HG03571 (cell line): Measurements from ENCODE around the gene PDZK1.
"Not testable (repeated sequence)": the region's sequence is repeated elsewhere in the genome, so short reads cannot be mapped to it uniquely, and the experiment has no call there.

Experiments used
- ATAC-seq: cut with Tn5 transposase; IDR thresholded peaks from one replicate; pipeline ENCODE4 v1.9.1; 2021; ENCODE audit not compliant: unreplicated experiment

Gene PDZK1

DNA sequence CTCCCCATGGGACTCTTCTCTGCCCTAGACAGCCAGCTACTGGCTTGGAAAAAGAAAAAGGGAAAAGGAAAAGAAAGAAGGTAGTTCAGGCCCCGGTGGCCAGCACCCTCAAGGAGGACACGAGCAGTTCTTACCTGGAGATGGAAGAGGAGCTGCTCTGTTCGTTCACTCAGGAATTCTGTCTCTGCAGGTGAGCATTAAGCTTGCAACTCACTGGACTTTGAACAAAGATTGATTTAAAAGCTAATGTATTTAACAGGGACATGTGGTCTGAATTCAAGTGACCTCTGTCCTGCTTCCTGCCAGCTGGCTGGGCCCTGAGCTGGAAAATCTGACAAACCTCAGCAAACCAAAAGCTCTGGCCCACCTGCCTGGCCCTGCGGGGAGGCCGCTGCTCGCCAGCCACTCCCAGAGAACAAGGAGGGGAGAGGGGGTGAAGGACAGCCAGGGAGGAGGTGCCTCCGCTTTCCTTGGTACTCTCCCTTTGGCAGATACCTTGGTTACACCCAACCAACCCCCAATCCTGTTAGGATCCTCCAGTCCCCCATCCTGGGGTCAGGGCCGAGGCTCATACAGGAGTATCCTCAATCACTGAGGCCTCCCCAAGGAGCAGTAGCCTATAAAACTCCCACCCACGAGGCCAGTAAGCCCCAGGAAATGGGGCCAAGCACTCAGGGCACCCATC, at the start of gene PDZK1:
TSS of gene PDZK1 (minus strand) at position 186 of the 685 bp plus-strand sequence. CDS start 19,347 bp downstream, outside the sequence.
- no peak for ATAC-seq

DNA sequence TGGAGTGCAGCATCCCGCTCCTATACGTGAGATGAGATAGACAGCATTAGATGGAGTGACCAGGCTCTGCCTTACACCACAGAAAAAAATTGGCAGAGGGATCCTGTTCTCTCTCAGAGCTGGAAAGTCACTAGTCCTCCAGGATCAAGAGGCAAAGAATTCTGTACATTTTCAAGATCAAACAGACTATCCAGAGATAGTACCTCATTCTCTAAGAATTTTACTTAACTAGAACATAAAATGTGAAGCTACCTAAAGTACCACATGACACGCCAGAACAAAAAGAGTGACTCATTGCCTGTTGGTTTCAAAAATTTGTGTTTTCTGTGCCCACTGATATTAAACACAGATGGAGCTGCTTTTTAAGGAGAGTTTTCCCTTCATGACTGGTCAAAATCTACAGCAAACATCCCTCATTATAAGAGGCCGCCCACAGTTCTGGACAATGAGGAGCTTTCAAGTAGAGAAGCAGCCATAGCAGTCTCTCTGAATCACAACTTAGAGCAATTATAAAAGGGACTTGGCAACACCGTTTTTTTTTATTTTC, 44.4 kb upstream of the PDZK1 start:
- ATAC-seq = no peak

DNA sequence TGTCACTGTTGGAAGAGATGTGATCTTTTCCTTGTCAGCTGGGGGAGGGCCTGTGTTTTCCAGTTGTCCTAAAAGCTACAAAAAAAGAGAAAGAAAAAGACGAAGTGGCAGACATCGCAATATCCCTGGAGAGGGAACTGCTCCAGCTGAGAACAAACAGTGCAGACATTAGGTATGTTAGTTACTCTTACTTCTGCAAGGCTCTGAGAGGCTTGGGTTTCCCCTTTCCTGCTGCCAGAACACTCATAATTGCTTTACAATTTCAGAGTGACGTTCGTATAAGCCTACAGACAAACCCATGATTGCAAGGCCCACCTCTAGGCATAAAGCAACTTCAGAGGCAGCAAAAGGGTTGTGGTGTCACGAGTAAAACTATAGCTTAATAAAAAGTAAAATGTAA, 43.3 kb upstream of the PDZK1 start:
- ATAC-seq = no peak

DNA sequence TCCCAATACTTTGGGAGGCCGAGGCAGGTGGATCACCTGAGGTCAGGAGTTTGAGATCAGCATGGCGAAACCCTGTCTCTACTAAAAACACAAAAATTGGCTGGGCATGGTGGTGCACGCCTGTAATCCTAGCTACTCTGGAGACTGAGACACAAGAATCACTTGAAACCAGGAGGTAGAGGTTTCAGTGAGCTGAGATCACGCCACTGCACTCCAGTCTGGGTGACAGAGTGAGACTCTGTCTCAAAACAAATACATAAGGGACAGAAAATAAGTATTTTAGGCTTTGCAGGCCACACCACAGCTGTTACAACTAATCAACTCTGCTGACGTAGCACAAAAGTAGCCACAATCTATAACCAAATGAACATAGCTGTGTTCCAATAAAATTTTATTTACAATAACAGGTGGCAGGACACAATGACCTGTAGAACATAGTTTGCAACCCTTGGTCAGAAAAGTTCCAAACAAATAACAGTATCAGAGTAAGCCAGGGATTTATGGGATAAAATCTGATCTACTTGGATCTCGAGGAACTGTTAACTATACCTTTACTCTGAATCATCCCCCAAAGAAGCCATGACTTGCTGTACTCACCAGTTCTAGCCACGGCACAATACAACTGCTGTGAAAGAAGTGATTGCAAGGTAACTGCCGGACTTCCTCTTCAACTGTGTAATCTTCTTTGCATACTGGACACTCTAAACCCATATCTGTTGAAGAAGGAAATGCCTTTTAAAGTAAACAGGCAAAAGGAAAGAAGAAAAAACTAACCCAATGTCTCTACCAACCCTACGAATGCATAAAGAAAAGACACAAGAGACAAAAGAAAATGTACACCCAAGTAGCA, 40.5 kb upstream of the PDZK1 start:
- no peak for ATAC-seq

DNA sequence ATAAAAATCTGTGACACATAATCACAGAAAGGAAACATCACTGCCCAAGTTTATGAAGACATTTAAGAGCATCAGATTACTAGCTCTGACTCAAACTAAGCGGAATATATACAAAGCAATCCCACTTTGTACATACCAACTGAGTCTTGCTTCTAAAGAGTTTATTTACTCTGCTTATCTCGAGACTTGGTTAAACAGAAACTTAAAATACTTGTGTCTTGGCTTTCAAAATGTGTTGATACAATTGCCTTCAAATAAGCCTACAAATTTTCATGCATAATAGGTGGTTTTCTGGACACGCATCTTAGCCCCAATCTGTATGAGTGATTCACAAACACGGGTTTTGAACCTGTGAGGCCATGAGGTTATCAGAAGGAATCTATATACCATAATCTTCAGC, 33.1 kb upstream of the PDZK1 start:
- no peak for ATAC-seq

DNA sequence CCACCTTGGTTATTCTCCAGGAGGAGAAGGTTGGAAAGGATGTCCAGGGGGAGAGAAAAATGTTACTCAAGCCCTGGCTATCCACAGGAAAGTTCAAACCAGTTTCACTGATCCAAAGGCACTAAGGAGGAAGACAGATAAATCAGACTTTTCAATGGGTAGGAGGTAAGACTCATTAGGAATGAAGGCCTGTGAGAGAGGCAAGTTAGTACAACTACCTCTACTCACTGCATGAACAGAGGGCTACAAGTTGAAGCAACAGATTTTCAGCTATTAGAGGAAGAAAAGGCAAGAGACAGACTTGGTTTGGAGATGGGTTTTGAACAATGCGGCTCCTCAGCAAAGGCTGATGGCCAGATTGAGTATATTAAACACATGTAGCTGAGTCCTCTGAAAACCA, 29.0 kb upstream of the PDZK1 start:
- no peak for ATAC-seq

DNA sequence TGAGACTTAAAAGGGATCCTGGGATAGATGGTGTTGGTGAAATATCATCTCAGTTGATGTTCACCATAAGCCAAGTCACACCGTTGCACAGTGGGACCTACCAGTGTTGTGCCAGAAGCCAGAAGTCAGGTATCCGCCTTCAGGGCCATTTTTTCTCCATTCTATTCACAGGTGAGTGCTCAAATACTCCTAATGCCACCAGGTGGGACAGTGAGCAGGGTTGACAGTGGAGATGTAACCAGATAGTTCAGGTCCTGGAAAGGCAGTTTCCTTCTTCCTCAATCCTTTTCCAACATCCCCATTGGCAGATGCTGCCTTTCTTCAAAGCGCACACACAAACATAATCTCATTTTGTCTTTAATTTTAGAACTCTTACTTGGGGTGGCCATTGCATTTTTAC, 23.7 kb upstream of the PDZK1 start:
- no peak for ATAC-seq

DNA sequence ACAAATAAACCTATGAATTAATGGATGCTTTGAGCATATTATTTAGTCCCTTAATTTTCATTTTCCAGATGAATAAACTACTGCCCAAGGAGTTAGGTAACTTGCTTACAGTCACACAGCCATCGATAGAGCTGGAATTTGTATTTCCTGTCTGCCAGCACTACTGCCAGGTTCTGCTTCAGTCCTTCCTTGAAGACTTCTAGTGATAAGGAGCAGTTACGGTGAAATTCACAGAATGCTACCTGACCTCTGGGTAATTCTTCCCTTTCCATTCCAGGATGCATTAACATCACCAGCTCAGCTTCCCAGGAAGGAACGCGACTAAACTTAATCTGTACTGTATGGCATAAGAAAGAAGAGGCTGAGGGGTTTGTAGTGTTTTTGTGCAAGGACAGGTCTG, 23.3 kb upstream of the PDZK1 start:
- no peak for ATAC-seq

DNA sequence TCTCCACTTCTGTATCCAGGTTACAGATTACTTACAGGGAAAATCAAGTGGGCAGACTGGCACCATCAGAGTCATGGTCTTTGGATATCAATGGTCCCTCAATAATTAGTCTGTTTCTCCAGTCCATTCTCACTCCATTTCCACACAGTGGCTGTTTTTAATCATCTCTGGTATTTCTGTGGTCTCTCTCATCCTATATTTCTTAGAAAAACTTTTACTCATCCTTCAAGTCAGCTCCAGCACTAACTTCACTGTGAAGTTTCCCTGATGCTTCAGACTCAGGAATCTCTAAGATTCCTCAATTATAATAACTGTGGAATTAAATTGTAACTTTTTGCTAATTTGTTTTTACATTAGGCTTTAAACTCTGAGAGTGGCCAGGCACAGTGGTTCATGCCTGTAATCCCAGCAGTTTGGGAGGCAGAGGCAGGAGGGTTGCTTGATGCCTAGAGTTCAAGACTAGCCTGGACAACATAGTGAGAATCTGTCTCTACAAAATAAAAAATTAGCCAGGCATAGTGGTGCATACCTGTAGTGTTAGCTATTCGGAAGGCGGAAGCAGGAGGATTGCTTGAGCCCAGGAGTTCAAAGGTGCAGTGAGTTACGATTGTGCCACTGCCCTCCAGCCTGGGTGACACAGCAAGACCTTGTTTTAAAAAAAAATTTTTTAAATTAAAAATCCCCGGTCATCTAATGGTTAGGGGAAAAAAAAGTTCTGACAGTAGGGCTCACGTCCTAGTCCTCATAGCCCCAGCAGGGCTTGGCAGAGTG, 22.7 kb upstream of the PDZK1 start:
- ATAC-seq = no peak

DNA sequence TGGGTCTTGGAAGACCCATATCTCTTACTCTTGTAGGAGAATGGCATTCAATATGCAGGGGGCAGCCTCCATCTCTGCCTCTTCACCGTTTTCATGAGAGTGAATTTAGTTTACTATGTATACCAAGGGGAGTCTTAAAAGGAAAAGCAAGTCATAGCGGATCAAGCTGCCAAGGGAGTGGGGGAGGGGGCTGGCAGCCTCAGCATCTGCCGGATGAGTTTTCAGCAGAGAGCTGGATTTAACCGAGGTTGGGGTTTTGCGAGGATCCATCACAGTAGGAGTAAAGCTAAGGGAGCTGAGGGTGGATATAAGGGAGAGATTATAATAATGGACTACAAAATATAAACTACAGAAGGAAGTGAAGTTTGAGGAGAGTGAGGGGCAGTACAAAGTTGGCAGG, 22.0 kb upstream of the PDZK1 start:
- no peak for ATAC-seq

DNA sequence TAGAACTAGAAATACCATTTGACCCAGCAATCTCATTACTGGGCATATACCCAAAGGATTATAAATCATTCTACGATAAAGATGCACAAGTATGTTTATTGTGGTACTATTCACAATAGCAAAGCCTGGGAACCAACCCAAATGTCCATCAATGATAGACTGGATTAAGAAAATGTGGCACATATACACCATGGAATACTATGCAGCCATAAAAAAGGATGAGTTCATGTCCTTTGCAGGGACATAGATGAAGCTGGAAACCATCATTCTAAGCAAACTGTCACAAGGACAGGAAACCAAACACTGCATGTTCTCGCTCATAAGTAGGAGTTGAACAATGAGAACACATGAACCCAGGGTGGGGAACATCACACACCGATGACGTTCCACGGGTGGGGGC, 19.0 kb upstream of the PDZK1 start:
- ATAC-seq = not testable (repeated sequence)

DNA sequence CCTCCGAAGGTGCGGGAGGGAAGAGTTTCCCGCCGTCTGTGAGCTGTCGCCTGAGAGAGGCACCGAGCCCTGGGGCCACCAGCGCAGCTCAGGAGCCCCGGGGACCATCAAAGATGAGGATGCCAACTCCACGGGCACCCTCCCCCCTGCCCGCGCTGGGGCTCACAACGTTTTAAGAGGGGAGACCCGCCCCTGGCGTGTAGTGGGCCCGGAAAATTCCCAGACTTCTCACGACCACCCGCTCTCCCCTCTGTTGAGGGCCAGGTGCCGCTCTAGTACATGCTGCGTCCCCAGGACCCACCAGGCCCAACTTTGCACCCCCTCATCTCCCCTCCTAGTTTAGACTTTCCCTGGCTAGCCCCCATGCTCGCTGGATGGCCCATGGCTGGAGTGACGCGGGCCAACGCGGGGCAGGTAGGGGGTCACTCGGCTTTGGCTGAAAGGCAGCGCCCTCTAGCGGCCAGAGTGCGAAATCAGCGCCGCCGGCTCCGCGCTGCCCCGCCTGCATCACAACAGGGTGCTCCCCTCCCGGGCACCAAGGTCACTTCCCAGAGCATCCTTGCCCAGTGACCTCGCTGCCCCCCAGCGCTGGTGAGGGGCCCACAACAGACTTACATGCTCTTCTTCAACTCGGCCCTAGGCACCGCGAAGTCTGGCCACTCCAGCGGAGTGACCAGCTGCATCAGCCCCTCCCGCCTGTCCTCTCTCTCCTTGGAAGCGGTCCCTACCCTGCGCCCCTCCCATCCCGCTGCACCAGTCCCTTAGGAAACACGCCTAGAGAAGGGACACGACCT, 13.9 kb upstream of the PDZK1 start:
- no peak for ATAC-seq

DNA sequence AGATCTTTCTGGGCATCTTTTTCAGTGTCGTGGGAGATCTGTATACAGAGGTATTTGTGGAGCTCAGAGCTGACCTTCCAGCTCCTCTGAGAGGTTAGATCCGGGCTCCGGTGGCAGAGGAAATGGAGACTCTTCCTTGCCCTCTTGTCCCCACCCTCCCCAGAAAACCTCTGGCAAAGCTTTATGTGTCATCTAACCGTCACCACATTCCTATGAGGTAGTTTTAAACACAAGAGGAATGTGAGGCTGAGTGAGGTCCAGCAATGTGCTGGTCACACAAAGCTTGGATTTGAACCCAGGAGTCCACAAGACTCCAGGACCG, 13.3 kb upstream of the PDZK1 start:
- ATAC-seq = no peak

DNA sequence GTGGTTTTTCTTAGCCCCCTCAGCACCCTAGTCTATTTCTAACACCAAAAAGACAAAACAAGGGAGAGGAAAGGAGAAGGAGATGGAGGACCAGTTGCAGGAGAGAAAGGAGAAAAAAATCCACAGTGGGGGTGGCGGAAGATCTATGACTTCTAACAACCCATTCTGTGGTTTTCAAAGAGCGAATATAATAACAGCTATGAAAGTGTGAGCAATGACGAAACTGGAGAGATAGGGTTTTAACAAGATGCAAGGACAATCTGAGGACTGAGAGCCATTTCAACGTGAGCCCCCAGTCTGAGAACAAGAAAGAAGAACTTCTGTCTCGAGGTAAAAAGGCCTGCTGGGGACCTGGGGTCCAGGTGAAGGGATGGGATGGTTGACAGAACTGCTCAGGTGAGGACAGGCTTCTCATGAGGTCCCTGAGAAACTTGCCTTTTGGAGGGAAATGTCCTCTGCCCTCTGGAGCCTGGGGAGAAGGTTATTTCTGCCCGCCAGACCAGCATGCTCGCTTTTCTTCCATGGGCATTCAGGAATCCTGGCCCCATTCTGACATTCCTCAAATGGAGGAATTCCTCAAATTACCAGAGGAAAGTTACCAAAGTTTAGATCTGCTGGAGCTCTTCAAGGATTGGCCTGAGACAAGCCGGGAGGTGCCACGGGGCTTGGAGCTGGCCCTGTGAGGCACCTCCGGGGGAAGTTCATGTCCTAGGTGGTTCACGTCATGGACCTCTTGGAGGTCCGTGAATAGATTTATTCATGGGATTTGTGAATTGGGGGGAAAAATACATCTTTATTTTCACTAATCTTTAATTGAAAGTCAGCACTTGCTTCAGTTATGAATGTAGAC, 12.3 kb upstream of the PDZK1 start, which contains the start of gene CD160:
TSS of gene CD160 (plus strand) at position 270 of the 850 bp plus-strand sequence. CDS start 8,829 bp downstream, outside the sequence.
- ATAC-seq = no peak

DNA sequence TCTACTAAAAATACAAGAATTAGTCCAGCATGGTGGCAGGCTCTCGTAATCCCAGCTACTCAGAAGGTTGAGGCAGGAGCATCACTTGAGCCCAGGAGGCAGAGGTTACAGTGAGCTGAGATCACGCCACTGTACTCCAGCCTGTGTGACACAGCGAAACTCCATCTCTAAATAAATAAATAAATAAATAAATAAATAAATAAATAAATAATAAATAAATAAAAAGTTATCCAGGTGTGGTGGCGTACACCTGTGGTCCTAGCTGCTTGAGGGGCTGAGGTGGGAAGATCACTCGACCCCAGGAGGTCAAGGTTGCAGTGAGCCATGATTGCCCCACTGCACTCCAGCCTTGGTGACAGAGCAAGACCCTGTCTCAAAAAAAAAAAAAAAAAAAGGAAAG, 11.3 kb upstream of the PDZK1 start:
- not testable (repeated sequence) for ATAC-seq

DNA sequence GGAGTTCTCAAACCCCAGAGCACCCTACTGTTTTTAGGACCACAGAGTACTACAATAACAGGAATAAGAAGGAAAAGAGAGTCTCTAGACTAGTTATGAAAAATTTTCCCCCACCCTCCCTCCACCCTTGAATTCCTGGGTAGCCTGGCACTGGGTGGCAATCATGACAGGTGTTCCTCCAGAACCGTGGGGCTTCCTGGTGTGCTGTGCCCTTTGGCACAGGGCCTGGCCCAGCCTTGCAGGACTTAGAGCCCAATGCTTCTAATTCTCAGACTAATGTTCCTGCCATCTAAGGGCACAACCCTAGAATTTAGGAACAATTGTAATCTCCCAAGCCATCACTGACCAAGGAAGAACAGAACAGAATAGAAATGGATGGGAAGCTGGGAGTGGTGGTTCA, 10.7 kb upstream of the PDZK1 start:
- no peak for ATAC-seq

DNA sequence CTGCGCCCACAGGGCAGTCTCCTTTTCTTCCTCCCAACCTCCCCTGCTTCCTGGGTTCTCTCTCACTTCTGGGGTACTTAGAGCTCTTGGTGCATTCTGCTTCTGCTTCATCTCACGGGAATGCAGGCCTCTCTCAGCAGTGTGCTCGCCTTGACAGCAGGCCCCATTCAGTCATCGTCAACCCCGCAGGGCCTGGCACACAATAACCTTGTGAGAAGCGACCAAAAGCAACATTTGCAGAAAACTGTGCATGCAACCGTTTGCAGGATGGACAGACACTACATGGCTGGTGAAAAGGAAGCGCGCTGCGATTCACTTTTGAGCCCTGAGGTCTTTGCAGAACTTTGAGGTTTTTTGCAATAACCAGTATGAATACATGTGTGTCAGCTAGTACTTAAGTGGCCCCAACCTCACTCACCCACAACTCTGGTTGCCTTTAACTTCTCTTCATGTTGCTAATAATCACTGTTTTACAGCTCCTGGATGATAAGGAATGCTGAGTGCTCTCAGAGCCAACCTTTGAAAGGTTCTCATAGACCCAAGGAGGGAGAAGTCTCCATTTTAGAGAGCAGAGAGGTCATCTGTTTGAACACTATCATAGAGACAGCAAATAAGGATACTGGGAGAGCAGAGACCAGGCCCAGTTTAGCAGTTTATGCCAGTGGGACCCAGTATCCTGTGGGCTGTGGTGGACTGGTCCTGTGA, 9.6 kb upstream of the PDZK1 start:
- no peak for ATAC-seq

DNA sequence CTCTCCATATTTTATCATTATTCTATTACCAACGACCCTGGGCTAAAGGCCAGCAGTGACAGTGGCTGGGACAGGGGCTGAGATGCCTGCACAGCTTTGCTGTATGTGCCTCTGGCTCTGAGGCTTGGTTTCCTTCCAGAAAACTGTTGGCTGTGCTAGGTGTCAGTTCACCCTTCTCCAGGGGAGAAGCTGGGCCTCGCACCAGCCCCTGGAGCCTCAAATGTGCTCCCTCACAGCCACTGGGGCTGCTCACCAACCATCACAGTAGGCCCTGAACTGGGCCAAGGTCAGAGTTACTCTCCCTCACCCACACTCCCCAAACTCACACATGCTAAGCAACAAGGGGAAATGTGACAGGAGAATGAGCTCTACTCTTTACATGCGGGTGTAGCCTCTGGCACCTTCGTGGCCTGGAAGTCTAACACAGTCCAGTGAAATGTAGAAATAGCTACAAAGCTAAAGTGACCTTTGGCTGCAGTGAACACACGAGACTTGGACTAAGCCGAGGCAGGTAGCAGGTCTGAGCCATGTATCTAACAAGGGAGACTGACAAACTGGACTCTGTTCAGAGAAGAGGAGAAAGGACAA, 7.5 kb upstream of the PDZK1 start:
- ATAC-seq = no peak

DNA sequence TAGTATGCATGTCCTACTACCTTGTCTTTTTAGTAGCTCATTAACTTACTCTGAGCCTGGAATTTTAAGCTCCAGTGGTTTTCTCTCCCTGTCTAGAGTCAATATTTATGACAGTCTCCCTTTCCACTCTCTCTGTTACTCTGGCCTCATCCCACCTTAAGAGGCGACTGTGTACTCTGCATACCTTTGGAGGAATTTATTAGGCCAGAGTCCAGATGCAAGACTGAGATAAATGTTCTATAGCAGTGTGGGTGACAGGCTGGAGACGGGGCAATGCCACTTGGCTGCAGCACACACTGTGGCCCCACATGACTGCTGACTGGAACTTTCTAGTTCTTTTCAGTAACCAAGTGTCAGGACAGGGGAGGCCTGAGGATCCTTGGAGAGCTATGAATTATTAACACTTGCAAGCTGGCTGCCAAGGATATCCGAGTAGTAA, 4.1 kb upstream of the PDZK1 start:
- no peak for ATAC-seq
